ENCODE data around the gene CD300LB. TPM values are rescaled to one million over a fixed set of nuclear protein-coding genes. Genes with fewer than 3 reads are reported as not detected.

The CD300LB gene
- total RNA-seq, 1 experiment from 2014 or later, result not detected

DNA sequence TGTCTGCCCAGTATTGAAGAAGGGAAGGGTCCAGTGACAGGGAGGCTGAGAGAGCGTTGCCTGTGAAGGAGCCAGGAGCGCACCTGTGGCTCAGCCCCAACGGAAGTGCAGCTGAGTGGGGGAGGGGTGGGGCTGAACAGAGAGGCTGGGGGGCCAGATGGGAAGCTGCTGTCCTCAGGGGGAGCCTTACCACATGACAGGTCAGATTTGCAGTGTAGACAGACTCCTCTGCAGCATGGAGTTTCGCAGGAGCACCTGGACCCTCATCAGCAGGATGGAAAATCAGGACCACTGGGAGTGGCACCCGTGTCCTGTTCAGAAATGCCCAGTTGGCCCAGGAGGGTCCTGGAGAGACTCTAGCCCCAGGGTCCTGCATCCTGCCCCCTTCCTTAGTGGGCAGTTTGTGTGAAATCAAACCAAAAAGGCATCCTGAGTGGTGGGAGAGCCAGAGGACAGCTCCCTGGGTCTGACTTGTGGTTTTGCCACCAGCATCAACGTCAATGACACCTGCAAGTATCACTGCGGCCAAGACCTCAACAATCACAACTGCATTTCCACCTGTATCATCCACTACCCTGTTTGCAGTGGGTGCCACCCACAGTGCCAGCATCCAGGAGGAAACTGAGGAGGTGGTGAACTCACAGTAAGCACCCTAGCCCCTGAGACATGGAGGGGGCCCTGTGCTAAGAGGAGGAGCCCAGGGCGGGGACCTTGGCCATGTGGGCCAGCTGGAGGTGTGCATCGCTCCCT lies 57.1 kb downstream of the CD300LB start (continued):
- TF ChIP-seq, protein P1, sequence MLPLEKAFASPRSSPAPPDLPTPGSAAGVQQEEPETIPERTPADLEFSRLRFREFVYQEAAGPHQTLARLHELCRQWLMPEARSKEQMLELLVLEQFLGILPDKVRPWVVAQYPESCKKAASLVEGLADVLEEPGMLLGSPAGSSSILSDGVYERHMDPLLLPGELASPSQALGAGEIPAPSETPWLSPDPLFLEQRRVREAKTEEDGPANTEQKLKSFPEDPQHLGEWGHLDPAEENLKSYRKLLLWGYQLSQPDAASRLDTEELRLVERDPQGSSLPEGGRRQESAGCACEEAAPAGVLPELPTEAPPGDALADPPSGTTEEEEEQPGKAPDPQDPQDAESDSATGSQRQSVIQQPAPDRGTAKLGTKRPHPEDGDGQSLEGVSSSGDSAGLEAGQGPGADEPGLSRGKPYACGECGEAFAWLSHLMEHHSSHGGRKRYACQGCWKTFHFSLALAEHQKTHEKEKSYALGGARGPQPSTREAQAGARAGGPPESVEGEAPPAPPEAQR (CRISPR knock-in tag; IDR thresholded peaks at IDR 0.05), result no peak
- no peak for TF ChIP-seq ZNF138 (CRISPR knock-in tag; conservative IDR thresholded peaks at IDR 0.05)
- TF ChIP-seq, protein P2, sequence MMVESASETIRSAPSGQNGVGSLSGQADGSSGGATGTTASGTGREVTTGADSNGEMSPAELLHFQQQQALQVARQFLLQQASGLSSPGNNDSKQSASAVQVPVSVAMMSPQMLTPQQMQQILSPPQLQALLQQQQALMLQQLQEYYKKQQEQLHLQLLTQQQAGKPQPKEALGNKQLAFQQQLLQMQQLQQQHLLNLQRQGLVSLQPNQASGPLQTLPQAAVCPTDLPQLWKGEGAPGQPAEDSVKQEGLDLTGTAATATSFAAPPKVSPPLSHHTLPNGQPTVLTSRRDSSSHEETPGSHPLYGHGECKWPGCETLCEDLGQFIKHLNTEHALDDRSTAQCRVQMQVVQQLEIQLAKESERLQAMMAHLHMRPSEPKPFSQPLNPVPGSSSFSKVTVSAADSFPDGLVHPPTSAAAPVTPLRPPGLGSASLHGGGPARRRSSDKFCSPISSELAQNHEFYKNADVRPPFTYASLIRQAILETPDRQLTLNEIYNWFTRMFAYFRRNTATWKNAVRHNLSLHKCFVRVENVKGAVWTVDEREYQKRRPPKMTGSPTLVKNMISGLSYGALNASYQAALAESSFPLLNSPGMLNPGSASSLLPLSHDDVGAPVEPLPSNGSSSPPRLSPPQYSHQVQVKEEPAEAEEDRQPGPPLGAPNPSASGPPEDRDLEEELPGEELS (CRISPR knock-in tag; IDR thresholded peaks at IDR 0.05), result no peak

DNA sequence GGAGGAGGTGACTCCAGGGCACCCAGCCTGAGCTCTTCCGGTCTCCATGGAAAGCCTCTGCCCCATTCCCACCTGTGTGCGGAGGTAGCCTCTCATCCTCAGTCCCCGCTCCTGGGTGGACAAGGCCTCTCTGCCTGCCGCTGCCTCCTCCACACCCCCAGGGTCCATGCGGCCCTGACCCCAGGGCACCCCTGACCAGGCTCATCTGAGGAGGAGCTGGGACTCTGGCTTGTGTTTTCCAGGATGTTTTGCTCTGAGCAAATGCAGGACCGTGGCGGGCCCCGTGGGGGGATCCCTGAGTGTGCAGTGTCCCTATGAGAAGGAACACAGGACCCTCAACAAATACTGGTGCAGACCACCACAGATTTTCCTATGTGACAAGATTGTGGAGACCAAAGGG lies 58.0 kb downstream of the CD300LB start:
- peaks cover 27% of the 10 kb centered on the region for H3K9me3 Mint-ChIP-seq
- TF ChIP-seq ZNF121 (CRISPR knock-in tag; IDR thresholded peaks at IDR 0.05) (no peak), HMGA2 (CRISPR knock-in tag; IDR thresholded peaks at IDR 0.05) (no peak), CREB1 (CRISPR knock-in tag; IDR thresholded peaks at IDR 0.05) (no peak), ZNF263 (CRISPR knock-in tag; IDR thresholded peaks at IDR 0.05; ENCODE audit: low read depth) (no peak), ZNF219 (CRISPR knock-in tag; IDR thresholded peaks at IDR 0.05; ENCODE audit: borderline replicate concordance) (no peak), ZNF416 (CRISPR knock-in tag; IDR thresholded peaks at IDR 0.05) (no peak), TCF7 (CRISPR knock-in tag; IDR thresholded peaks at IDR 0.05; ENCODE audit: low read depth) (no peak), FOXJ3 (CRISPR knock-in tag; IDR thresholded peaks at IDR 0.05; ENCODE audit: borderline replicate concordance) (no peak), CREM (CRISPR knock-in tag; IDR thresholded peaks at IDR 0.05) (no peak), NR1H2 (CRISPR knock-in tag; IDR thresholded peaks at IDR 0.05) (no peak), NFATC4 (CRISPR knock-in tag; IDR thresholded peaks at IDR 0.05) (no peak)
- TF ChIP-seq, protein P3, sequence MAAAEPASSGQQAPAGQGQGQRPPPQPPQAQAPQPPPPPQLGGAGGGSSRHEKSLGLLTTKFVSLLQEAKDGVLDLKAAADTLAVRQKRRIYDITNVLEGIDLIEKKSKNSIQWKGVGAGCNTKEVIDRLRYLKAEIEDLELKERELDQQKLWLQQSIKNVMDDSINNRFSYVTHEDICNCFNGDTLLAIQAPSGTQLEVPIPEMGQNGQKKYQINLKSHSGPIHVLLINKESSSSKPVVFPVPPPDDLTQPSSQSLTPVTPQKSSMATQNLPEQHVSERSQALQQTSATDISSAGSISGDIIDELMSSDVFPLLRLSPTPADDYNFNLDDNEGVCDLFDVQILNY (CRISPR knock-in tag; IDR thresholded peaks at IDR 0.05), result no peak
- TF ChIP-seq, protein P4, sequence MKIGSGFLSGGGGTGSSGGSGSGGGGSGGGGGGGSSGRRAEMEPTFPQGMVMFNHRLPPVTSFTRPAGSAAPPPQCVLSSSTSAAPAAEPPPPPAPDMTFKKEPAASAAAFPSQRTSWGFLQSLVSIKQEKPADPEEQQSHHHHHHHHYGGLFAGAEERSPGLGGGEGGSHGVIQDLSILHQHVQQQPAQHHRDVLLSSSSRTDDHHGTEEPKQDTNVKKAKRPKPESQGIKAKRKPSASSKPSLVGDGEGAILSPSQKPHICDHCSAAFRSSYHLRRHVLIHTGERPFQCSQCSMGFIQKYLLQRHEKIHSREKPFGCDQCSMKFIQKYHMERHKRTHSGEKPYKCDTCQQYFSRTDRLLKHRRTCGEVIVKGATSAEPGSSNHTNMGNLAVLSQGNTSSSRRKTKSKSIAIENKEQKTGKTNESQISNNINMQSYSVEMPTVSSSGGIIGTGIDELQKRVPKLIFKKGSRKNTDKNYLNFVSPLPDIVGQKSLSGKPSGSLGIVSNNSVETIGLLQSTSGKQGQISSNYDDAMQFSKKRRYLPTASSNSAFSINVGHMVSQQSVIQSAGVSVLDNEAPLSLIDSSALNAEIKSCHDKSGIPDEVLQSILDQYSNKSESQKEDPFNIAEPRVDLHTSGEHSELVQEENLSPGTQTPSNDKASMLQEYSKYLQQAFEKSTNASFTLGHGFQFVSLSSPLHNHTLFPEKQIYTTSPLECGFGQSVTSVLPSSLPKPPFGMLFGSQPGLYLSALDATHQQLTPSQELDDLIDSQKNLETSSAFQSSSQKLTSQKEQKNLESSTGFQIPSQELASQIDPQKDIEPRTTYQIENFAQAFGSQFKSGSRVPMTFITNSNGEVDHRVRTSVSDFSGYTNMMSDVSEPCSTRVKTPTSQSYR (CRISPR knock-in tag; IDR thresholded peaks at IDR 0.05), result no peak
- TF ChIP-seq, protein P1 (CRISPR knock-in tag; IDR thresholded peaks at IDR 0.05), result no peak
- TF ChIP-seq, protein P5, sequence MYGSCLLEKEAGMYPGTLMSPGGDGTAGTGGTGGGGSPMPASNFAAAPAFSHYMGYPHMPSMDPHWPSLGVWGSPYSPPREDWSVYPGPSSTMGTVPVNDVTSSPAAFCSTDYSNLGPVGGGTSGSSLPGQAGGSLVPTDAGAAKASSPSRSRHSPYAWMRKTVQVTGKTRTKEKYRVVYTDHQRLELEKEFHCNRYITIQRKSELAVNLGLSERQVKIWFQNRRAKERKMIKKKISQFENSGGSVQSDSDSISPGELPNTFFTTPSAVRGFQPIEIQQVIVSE (CRISPR knock-in tag; IDR thresholded peaks at IDR 0.05; ENCODE audit: borderline replicate concordance), result no peak
- TF ChIP-seq, protein P6, sequence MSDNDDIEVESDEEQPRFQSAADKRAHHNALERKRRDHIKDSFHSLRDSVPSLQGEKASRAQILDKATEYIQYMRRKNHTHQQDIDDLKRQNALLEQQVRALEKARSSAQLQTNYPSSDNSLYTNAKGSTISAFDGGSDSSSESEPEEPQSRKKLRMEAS (CRISPR knock-in tag; IDR thresholded peaks at IDR 0.05), result no peak
- ATAC-seq (no peak), DNase-seq (ENCODE audit: low spot score) (no peak)
- peaks cover 21% of the 10 kb centered on the region for H3K36me3 Mint-ChIP-seq
- no peak overlapping the region for H3K27ac Mint-ChIP-seq
- H3K27me3 Mint-ChIP-seq (ENCODE audit: low read depth), result peaks cover 16% of the 10 kb centered on the region
- CTCF ChIA-PET, result interaction anchor here (1.3 to 1.7 kb wide), 3 partner anchors 19 to 112 kb away, joined by 3 to 6 read pairs (median 5); partner anchors contain the start of gene BTBD17
- H3K4me3 Mint-ChIP-seq, result no peak overlapping the region
- POLR2A ChIA-PET, result no interaction called here
- peaks cover 6% of the 10 kb centered on the region for H3K4me1 Mint-ChIP-seq
